Esophagus (tissue), 2 donors: Measurements from ENCODE around the gene BCAS3. TPM values are rescaled to one million over a fixed set of nuclear protein-coding genes. Genes with fewer than 3 reads are reported as not detected.
"Not testable (repeated sequence)": the region's sequence is repeated elsewhere in the genome, so short reads cannot be mapped to it uniquely, and the experiment has no call there.

Source experiments
- H3K27ac ChIP-seq, 2 donors: one replicate each; pipeline ENCODE4 v1.5.1; 2013; ENCODE audit warnings: low read depth in 2 of 2, mild to moderate bottlenecking in 2 of 2, inconsistent platforms in 1 of 2, low read length in 1 of 2, moderate library complexity in 1 of 2
- H3K27me3 ChIP-seq, 2 donors: one replicate each; pipeline ENCODE4 v1.6.1; 2013; ENCODE audit warnings: low read length in 2 of 2, control low read depth in 1 of 2, mild to moderate bottlenecking in 1 of 2; ENCODE audit not compliant: insufficient read depth in 2 of 2, control insufficient read depth in 1 of 2
- H3K36me3 ChIP-seq, 2 donors: one replicate each; pipeline ENCODE4 v1.6.1; 2013; ENCODE audit warnings: low read length in 1 of 2; ENCODE audit not compliant: control insufficient read depth in 2 of 2, insufficient read depth in 2 of 2
- H3K4me1 ChIP-seq, 2 donors: one replicate each; pipeline ENCODE4 v1.6.1; 2013; ENCODE audit warnings: low read length in 1 of 2; ENCODE audit not compliant: control insufficient read depth in 2 of 2, insufficient read depth in 2 of 2
- H3K4me3 ChIP-seq, 2 donors: one replicate each; pipeline ENCODE4 v1.5.1; 2013; ENCODE audit warnings: low read length in 2 of 2, mild to moderate bottlenecking in 2 of 2, low read depth in 1 of 2, moderate library complexity in 1 of 2
- H3K9me3 ChIP-seq, 2 donors: one replicate each; pipeline ENCODE4 v1.6.1; 2013; ENCODE audit warnings: mild to moderate bottlenecking in 2 of 2, low read depth in 1 of 2, low read length in 1 of 2, moderate library complexity in 1 of 2; ENCODE audit not compliant: control insufficient read depth in 2 of 2, insufficient read depth in 1 of 2
- WGBS, 2 donors: extraction: QIAGEN DNeasy Blood & Tissue Kit; methylation state at CpG; one replicate each; pipeline ENCODE4 v1.1.7; 2013; 5-methylcytosine and 5-hydroxymethylcytosine counted together
- polyA plus RNA-seq, 2 donors: library from polyadenylated mRNA; stranded (reverse); fragments of 200-250 nt; gene quantifications; one replicate each; pipeline ENCODE4 v1.2.3, GENCODE V29; 2013
- donor health status: healthy with polysubstance abuse.
- donor health status: Bipolar disorder and iron deficiency.

Gene BCAS3
- polyA plus RNA-seq, 2 donors = 4.7 to 6.6 TPM

DNA sequence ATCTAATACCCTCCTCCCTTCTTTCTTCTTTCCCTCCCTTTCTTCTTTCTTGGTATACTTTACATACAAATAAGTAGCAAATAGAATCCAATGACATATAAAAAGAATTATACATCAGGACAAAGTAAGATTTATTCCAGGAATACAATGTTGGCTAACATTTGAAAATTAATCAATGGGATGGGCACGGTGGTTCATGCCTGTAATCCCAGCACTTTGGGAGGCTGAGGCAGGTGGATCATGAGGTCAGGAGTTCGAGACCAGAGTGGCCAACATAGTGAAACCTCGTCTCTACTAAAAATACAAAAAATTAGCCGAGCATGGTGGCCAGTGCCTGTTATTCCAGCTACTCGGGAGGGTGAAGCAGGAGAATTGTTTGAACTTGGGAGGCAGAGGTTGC is 72.1 kb downstream of the BCAS3 start:
- Histone ChIP-seq H3K27ac (no peak overlapping the region), H3K4me1 (no peaks in the 10 kb centered on the region), H3K27me3 (no peaks in the 10 kb centered on the region), H3K9me3 (no peaks in the 10 kb centered on the region), H3K4me3 (no peak overlapping the region), H3K36me3 (no peaks in the 10 kb centered on the region)
- WGBS, 2 donors = 93% methylated on average over 5 of the region's 5 CpGs

DNA sequence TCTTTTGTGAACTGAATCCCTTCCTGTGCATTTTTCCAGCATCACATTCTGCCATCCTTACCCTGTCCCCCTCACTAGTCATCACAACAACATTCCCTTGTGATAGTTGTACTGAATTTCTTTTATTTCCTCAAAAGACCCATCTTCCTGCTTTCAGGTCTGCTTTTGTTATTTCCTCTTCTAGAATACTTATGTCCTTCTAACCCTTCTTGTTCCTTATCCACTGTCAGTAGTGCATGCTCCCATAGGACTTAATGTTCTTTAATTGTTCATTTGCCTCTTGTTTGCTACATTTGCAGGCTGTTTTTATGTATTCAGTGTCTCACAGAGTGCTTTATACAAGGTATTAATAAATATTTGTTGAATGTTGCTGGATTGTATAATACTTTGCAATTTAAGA is 73.0 kb downstream of the BCAS3 start:
- H3K4me1 ChIP-seq = no peaks in the 10 kb centered on the region
- H3K27ac ChIP-seq = no peak overlapping the region
- no peaks in the 10 kb centered on the region for H3K9me3 ChIP-seq
- no peaks in the 10 kb centered on the region for H3K27me3 ChIP-seq
- H3K36me3 ChIP-seq = no peaks in the 10 kb centered on the region
- H3K4me3 ChIP-seq = no peak overlapping the region

DNA sequence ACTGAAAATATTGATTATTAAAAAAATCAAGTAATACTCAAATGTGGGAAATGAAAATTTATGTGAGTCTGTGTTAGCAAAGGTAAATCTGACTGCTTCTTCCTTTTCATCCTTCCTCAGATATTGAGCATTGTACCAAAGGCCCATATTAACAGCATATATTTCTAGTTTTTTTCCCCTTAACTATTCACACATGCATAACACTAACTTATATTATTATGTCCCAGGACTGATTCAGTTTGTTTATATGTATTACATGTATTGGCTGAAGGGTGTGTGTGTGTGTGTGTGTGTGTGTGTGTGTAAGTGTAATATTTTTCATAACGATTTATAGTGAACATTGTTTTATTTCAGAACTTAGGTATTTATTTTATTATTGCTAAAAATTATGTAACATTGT is 74.2 kb downstream of the BCAS3 start:
- H3K4me3 ChIP-seq = no peak overlapping the region
- H3K4me1 ChIP-seq = no peaks in the 10 kb centered on the region
- 100% methylated on average over 1 of the region's 1 CpG for WGBS, 2 donors

DNA sequence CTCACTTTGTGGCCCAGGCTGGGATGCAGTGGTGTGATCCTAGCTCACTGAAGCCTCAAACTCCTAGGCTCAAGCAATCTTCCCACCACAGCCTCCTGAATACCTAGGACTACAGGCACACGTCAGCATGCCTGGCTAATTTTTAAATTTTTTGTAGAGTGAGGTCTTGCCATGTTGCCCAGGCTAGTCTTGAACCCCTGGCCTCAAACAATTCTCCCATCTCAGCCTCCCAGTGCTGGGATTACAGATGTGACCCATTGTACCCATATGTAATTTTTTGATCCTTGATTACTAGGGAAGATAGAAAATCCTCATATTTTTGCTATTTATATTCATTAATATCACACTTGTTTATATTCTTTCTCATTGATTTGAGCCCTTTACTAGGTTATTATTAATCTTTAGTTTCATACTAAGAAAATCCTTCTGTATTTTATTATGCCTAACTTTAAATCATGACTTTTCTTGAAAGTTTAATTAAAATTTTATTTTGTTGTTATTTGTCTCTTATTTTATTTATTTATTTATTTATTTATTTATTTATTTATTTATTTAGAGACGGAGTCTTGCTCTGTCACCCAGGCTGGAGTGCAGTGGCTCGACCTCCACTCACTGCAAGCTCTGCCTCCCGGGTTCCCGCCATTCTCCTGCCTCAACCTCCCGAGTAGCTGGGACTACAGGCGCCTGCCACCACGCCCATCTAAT is 75.4 kb downstream of the BCAS3 start:
- no peak overlapping the region for H3K4me3 ChIP-seq
- no peaks in the 10 kb centered on the region for H3K36me3 ChIP-seq
- no peaks in the 10 kb centered on the region for H3K9me3 ChIP-seq
- H3K27me3 ChIP-seq = no peaks in the 10 kb centered on the region
- 94 to 98% methylated on average over 8 of the region's 8 CpGs for WGBS, 2 donors
- H3K4me1 ChIP-seq = no peaks in the 10 kb centered on the region
- H3K27ac ChIP-seq = no peak overlapping the region

More for the DNA sequence above, 74.2 kb downstream of the BCAS3 start:
- H3K27me3 ChIP-seq = no peaks in the 10 kb centered on the region
- no peak overlapping the region for H3K27ac ChIP-seq
- H3K9me3 ChIP-seq = no peaks in the 10 kb centered on the region
- no peaks in the 10 kb centered on the region for H3K36me3 ChIP-seq

DNA sequence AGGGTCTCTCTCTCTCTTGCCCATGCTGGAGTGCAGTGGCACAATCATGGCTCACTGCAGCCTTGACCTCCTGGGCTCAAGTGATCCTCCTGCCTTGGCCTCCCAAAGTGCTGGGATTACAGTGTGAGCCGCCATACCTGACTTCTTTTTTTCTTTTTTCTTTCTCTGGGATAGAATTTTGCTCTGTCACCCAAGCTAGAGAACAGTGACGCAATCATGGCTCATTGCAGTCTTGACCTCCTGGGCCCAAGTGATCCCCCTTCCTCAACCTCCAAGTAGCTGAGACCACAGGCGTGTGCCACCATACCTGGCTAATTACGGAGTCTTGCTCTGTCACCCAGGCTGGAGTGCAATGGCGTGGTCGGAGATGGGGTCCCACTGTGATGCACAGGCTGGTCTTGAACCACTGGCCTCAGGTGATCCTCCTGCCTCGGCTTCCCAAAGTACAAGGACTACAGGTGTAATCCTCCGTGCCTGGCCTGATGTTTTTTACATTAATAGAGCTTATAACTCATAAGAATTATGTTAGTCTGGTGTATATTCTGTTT is 76.5 kb downstream of the BCAS3 start:
- H3K27ac ChIP-seq = no peak overlapping the region
- WGBS, 2 donors = 71 to 72% methylated on average over 8 of the region's 8 CpGs
- H3K9me3 ChIP-seq = no peaks in the 10 kb centered on the region
- H3K27me3 ChIP-seq = no peaks in the 10 kb centered on the region
- no peaks in the 10 kb centered on the region for H3K36me3 ChIP-seq
- no peaks in the 10 kb centered on the region for H3K4me1 ChIP-seq
- no peak overlapping the region for H3K4me3 ChIP-seq

DNA sequence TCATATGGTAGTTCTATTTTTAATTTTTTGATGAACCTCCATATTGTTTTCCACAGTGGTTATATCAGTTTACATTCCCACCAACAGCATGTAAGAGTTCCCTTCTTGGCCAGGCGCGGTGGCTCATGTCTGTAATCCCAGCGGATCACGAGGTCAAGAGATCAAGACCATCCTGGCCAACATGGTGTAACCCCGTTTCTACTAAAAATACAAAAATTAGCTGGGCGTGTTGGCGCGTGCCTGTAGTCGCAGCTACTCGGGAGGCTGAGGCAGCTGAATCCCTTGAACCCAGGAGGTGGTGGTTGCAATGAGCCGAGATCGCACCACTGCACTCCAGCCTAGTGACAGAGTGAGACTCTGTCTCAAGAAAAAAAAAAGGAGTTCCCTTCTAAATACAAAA is 79.1 kb downstream of the BCAS3 start:
- not testable (repeated sequence) for H3K4me1 ChIP-seq, H3K27ac ChIP-seq, H3K9me3 ChIP-seq, H3K4me3 ChIP-seq, H3K36me3 ChIP-seq, H3K27me3 ChIP-seq
- 80 to 82% methylated on average over 12 of the region's 12 CpGs for WGBS, 2 donors

DNA sequence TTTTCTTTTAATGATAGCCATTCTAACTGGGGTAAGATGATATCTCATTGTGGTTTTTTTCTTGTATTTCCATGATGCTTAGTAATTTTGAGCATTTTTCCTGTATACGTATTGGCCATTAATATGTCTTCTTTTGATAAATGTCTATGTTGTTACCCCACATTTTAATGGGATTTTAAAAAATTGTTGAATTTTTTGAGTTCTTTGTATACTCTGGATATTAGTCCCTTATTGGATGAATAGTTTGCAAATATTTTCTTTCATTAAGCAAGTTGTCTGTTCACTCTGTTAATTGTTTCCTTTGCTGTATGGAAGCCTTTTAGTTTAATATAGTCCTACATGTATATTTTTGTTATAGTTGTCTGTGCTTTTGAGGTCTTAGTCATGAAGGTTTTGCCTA is 79.8 kb downstream of the BCAS3 start:
- Histone ChIP-seq H3K27me3 (no peaks in the 10 kb centered on the region), H3K9me3 (no peaks in the 10 kb centered on the region), H3K4me1 (no peaks in the 10 kb centered on the region), H3K27ac (no peak overlapping the region), H3K36me3 (peaks cover 0 to 2% of the 10 kb centered on the region in 2 donors), H3K4me3 (no peak overlapping the region)
- whole genome bisulfite sequencing, 2 donors = 93 to 94% methylated on average over 1 of the region's 1 CpG

DNA sequence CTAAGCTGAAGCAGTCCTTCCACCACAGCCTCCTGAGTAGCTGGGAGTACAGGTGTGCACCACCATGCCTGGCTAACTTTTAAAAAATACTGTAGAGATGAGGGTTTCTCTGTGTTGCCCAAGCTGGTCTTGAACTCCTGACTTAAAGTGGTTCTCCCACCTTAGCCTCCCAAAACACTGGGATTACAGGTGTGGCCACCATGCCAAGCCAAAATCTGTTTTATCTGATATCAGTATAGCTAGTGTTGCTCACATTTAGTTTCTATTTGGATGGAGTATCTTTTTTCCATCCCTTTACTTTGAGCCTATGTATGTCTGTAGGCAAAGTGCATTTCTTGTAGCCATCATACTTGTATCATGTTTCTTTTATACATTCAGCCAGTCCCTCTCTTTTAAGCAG is 82.1 kb downstream of the BCAS3 start:
- Histone ChIP-seq H3K27me3 (no peaks in the 10 kb centered on the region), H3K9me3 (no peaks in the 10 kb centered on the region), H3K27ac (no peak overlapping the region), H3K36me3 (peaks cover 0 to 2% of the 10 kb centered on the region in 2 donors), H3K4me3 (no peak overlapping the region), H3K4me1 (no peaks in the 10 kb centered on the region)

DNA sequence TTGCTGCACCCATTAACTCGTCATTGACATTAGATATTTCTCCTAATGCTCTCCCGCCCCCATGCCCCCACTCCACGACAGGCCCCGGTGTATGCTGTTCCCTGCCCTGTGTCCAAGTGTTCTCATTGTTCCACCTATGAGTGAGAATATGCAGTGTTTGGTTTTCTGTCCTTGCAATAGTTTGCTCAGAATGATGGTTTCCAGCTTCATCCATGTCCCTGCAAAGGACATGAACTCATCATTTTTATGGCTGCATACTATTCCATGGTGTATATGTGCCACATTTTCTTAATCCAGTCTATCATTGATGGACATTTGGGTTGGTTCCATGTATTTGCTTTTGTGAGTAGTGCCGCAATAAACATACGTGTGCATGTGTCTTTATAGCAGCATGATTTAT is 83.7 kb downstream of the BCAS3 start:
- H3K27ac ChIP-seq, H3K36me3 ChIP-seq, H3K4me3 ChIP-seq, H3K9me3 ChIP-seq, H3K27me3 ChIP-seq, H3K4me1 ChIP-seq: not testable (repeated sequence)
- WGBS, 2 donors = 91 to 94% methylated on average over 6 of the region's 6 CpGs

DNA sequence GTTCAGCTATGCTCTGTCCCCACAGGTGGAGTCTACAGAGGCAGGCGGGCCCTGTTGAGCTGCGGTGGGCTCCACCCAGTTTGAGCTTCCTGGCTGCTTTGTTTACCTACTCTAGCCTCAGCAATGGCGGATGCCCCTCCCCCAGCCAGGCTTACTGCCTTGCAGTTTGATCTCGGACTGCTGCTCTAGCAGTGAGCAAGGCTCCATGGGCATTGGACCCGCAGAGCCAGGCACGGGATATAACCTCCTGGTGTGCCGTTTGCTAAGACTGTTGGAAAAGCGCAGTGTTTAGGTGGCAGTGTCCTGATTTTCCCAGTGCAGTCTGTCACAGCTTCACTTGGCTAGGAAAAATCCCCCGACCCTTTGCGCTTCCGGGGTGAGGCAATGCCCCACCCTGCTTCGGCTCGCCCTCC is 89.1 kb downstream of the BCAS3 start:
- peaks cover 0 to 2% of the 10 kb centered on the region in 2 donors for H3K36me3 ChIP-seq
- no peak overlapping the region for H3K27ac ChIP-seq
- H3K9me3 ChIP-seq = peaks cover 0 to 4% of the 10 kb centered on the region in 2 donors
- WGBS, 2 donors = 93 to 94% methylated on average over 13 of the region's 13 CpGs
- no peak overlapping the region for H3K4me3 ChIP-seq
- no peaks in the 10 kb centered on the region for H3K27me3 ChIP-seq
- no peaks in the 10 kb centered on the region for H3K4me1 ChIP-seq
